Neural cell (in vitro differentiated cells): ENCODE data around the gene TTC32. TPM values are rescaled to one million over a fixed set of nuclear protein-coding genes. Genes with fewer than 3 reads are reported as not detected.

ENCODE experiments used
- H2AFZ ChIP-seq: fragments of 200-600, 300-800 bp; sonication (generic), shearing (Covaris generic); 2 replicates; pipeline ENCODE4 v1.6.0; 2014; ENCODE audit warnings: low read depth, mild to moderate bottlenecking, antibody characterized with exemption, low read length, moderate library complexity
- H3F3A ChIP-seq: fragments of 200-600 bp; shearing (Covaris generic); 2 replicates; pipeline ENCODE4 v1.6.1; 2016; ENCODE audit warnings: mild to moderate bottlenecking, moderate library complexity, mixed read lengths, antibody characterized with exemption, low read length; ENCODE audit not compliant: insufficient read depth, poor library complexity, severe bottlenecking
- H3K27ac ChIP-seq: fragments of 200-600, 300-800 bp; sonication (generic), shearing (Covaris generic); 2 replicates; pipeline ENCODE4 v1.5.1; 2014; ENCODE audit warnings: mild to moderate bottlenecking, low read length, moderate library complexity
- H3K27me3 ChIP-seq: fragments of 300-800, 200-600 bp; sonication (generic), shearing (Covaris generic); 2 replicates; pipeline ENCODE4 v1.6.0; 2014; ENCODE audit warnings: mild to moderate bottlenecking, low read depth, low read length, moderate library complexity; ENCODE audit not compliant: insufficient read depth
- H3K36me3 ChIP-seq: fragments of 300-800, 200-600 bp; sonication (generic), shearing (Covaris generic); 2 replicates; pipeline ENCODE4 v1.5.1; 2014; ENCODE audit warnings: mild to moderate bottlenecking, antibody characterized with exemption, low read length, moderate library complexity; ENCODE audit not compliant: insufficient read depth
- H3K4me2 ChIP-seq: fragments of 300-800, 200-600 bp; sonication (generic), shearing (Covaris generic); 2 replicates; pipeline ENCODE4 v1.6.0; 2014; ENCODE audit warnings: mild to moderate bottlenecking, low read length
- H3K4me3 ChIP-seq: fragments of 300-800, 200-600 bp; sonication (generic), shearing (Covaris generic); 2 replicates; pipeline ENCODE4 v1.5.1; 2014; ENCODE audit warnings: mild to moderate bottlenecking, low read length, moderate library complexity
- H3K79me2 ChIP-seq: fragments of 200-600 bp; shearing (Covaris generic); replicated peaks from 2 replicates; pipeline ENCODE4 v1.6.0; 2014; ENCODE audit warnings: mild to moderate bottlenecking, low read length, moderate library complexity; ENCODE audit not compliant: insufficient read depth
- H3K9ac ChIP-seq: fragments of 300-800, 200-600 bp; sonication (generic), shearing (Covaris generic); 2 replicates; pipeline ENCODE4 v1.6.1; 2016; ENCODE audit warnings: mild to moderate bottlenecking, low read length, mixed read lengths
- H3K9me2 ChIP-seq: fragments of 200-600 bp; shearing (Covaris generic); 2 replicates; pipeline ENCODE4 v1.6.1; 2016; ENCODE audit warnings: mild to moderate bottlenecking, low read length, mixed read lengths; ENCODE audit not compliant: insufficient read depth
- H3K9me3 ChIP-seq: fragments of 200-600, 300-800 bp; sonication (generic), shearing (Covaris generic); 2 replicates; pipeline ENCODE4 v1.6.1; 2016; ENCODE audit warnings: mild to moderate bottlenecking, mixed run types, low read length, moderate library complexity, mixed read lengths
- H4K20me1 ChIP-seq: fragments of 200-600 bp; shearing (Covaris generic); 2 replicates; pipeline ENCODE4 v1.6.1; 2016; ENCODE audit warnings: mild to moderate bottlenecking, mixed run types; ENCODE audit not compliant: insufficient read depth
- CTCF ChIP-seq: fragments of 450-650 bp; IDR thresholded peaks from 2 replicates; pipeline ENCODE4 v1.5.1; 2014; ENCODE audit warnings: antibody characterized with exemption, mild to moderate bottlenecking, moderate library complexity; ENCODE audit not compliant: poor library complexity, severe bottlenecking
- EP300 ChIP-seq: fragments of 450-650 bp; conservative IDR thresholded peaks from 2 replicates; pipeline ENCODE4 v1.6.1; 2014; ENCODE audit warnings: antibody characterized with exemption, mild to moderate bottlenecking, moderate library complexity; ENCODE audit not compliant: poor library complexity, severe bottlenecking
- EZH2 ChIP-seq: fragments of 200-600, 300-800 bp; shearing (Covaris generic), sonication (generic); IDR thresholded peaks from 2 replicates; pipeline ENCODE4 v1.6.1; 2014; ENCODE audit warnings: antibody characterized with exemption, low read length, borderline replicate concordance, mild to moderate bottlenecking; ENCODE audit not compliant: insufficient read depth, poor library complexity, severe bottlenecking
- MXI1 ChIP-seq: fragments of 450-650 bp; conservative IDR thresholded peaks from 2 replicates; pipeline ENCODE4 v1.6.1; 2014; ENCODE audit warnings: antibody characterized with exemption, mild to moderate bottlenecking; ENCODE audit not compliant: poor library complexity, severe bottlenecking
- POLR2AphosphoS5 ChIP-seq: IDR thresholded peaks from 2 replicates; pipeline ENCODE4 v1.6.1; 2012
- RAD21 ChIP-seq: fragments of 450-650 bp; conservative IDR thresholded peaks from 2 replicates; pipeline ENCODE4 v1.6.1; 2014; ENCODE audit warnings: antibody characterized with exemption, mild to moderate bottlenecking, moderate library complexity
- REST ChIP-seq: IDR thresholded peaks from 2 replicates; pipeline ENCODE4 v1.6.1; 2012; ENCODE audit warnings: borderline replicate concordance
- SMC3 ChIP-seq: fragments of 450-650 bp; conservative IDR thresholded peaks from 2 replicates; pipeline ENCODE4 v1.6.1; 2014; ENCODE audit warnings: antibody characterized with exemption, mild to moderate bottlenecking, moderate library complexity; ENCODE audit not compliant: poor library complexity
- TAF1 ChIP-seq: IDR thresholded peaks from 2 replicates; pipeline ENCODE4 v1.6.1; 2012; ENCODE audit warnings: low read depth
- polyA plus RNA-seq: library from polyadenylated mRNA; depleted of rRNA; stranded (reverse); fragments of >200 nt; gene quantifications from 2 replicates; pipeline ENCODE4 v1.2.3, GENCODE V29; 2014

The TTC32 gene
- polyA plus RNA-seq, 1 donor from 2014 or later = 106 TPM

- Histone ChIP-seq H3K79me2 (no peaks in the 10 kb centered on the region), H4K20me1 (no peaks in the 10 kb centered on the region), H3K36me3 (no peaks in the 10 kb centered on the region), H3K9ac (no peak overlapping the region), H3K9me3 (no peaks in the 10 kb centered on the region), H2AFZ (no peak overlapping the region), H3F3A (no peaks in the 10 kb centered on the region), H3K27me3 (no peaks in the 10 kb centered on the region), H3K9me2 (no peaks in the 10 kb centered on the region), H3K4me2 (no peak overlapping the region), H3K27ac (no peak overlapping the region), H3K4me3 (no peak overlapping the region)
- no peak for TF ChIP-seq MXI1
- no peak for TF ChIP-seq SMC3
- TF ChIP-seq POLR2AphosphoS5 = no peak
- TF ChIP-seq EZH2 = no peak
Observed at GRCh38 chr2:19861813-19862212, 40.0 kb downstream of the TTC32 start.

GRCh38 chr2:19860022-19860421, 41.8 kb downstream of the TTC32 start:
- no peak overlapping the region for H3K27ac ChIP-seq
- H2AFZ ChIP-seq = no peak overlapping the region
- H3K9ac ChIP-seq = no peak overlapping the region
- H3K9me3 ChIP-seq = no peaks in the 10 kb centered on the region
- no peak overlapping the region for H3K4me2 ChIP-seq
- no peaks in the 10 kb centered on the region for H3F3A ChIP-seq
- TF ChIP-seq EZH2 (no peak), TAF1 (no peak), POLR2AphosphoS5 (no peak), CTCF (no peak), REST (no peak), EP300 (no peak), SMC3 (no peak), RAD21 (no peak), MXI1 (no peak)
- H3K9me2 ChIP-seq = no peaks in the 10 kb centered on the region
- no peak overlapping the region for H3K4me3 ChIP-seq
- H3K27me3 ChIP-seq = no peaks in the 10 kb centered on the region
- no peaks in the 10 kb centered on the region for H4K20me1 ChIP-seq
- H3K79me2 ChIP-seq = no peaks in the 10 kb centered on the region
- H3K36me3 ChIP-seq = no peaks in the 10 kb centered on the region

- H3K9me3 ChIP-seq = no peaks in the 10 kb centered on the region
- H3K79me2 ChIP-seq = no peaks in the 10 kb centered on the region
- H2AFZ ChIP-seq = no peak overlapping the region
- H3K27ac ChIP-seq = no peak overlapping the region
- no peaks in the 10 kb centered on the region for H4K20me1 ChIP-seq
- H3K27me3 ChIP-seq = no peaks in the 10 kb centered on the region
- H3K36me3 ChIP-seq = no peaks in the 10 kb centered on the region
- H3F3A ChIP-seq = no peaks in the 10 kb centered on the region
- no peak overlapping the region for H3K9ac ChIP-seq
- H3K9me2 ChIP-seq = no peaks in the 10 kb centered on the region
- no peak for TF ChIP-seq RAD21
- TF ChIP-seq EP300 = no peak
- no peak for TF ChIP-seq REST
- no peak for TF ChIP-seq EZH2
- TF ChIP-seq MXI1 = no peak
- TF ChIP-seq SMC3 = no peak
- no peak for TF ChIP-seq TAF1
- no peak for TF ChIP-seq CTCF
- no peak for TF ChIP-seq POLR2AphosphoS5
- no peak overlapping the region for H3K4me2 ChIP-seq
- H3K4me3 ChIP-seq = no peak overlapping the region
Observed at GRCh38 chr2:19859565-19859964, 42.2 kb downstream of the TTC32 start.
